Sigmoid colon (tissue), 4 donors: ENCODE results near the gene ODAD3.

Experiments used
- CTCF ChIP-seq, 4 experiments: fragments of 450-650 bp in 3 of 4; fragments of 200-600 bp in 1 of 4; IDR thresholded peaks; one replicate each; pipeline ENCODE4 v1.5.1; 2016 to 2019; ENCODE audit warnings: antibody characterized with exemption in 4 of 4, mild to moderate bottlenecking in 3 of 4, moderate library complexity in 2 of 4
- EP300 ChIP-seq, 4 donors: sonication (generic); formaldehyde crosslinking; IDR thresholded peaks; one replicate each; pipeline ENCODE4 v1.6.1; 2017; ENCODE audit warnings: antibody characterized with exemption in 4 of 4
- POLR2A ChIP-seq, 2 donors: fragments of 450-650 bp; IDR thresholded peaks; one replicate each; pipeline ENCODE4 v1.6.1; 2016; ENCODE audit warnings: antibody characterized with exemption in 2 of 2, mild to moderate bottlenecking in 2 of 2, moderate library complexity in 2 of 2
- POLR2AphosphoS5 ChIP-seq, 4 donors: sonication (generic); formaldehyde crosslinking; IDR thresholded peaks; one replicate each; pipeline ENCODE4 v1.6.1; 2017; ENCODE audit warnings: antibody characterized with exemption in 4 of 4

GRCh38 chr19:11435833-11436313, 952 bp upstream of the ODAD3 start:
- TF ChIP-seq CTCF (IDR thresholded peaks at IDR 0.05), result no peak
- no peak for TF ChIP-seq POLR2A (IDR thresholded peaks at IDR 0.05)
- no peak for TF ChIP-seq EP300 (IDR thresholded peaks at IDR 0.05)
- no peak for TF ChIP-seq POLR2AphosphoS5 (IDR thresholded peaks at IDR 0.05)
